Endothelial cell of umbilical vein (primary cell): ENCODE results near the gene NFU1. TPM values are rescaled to one million over a fixed set of nuclear protein-coding genes. Genes with fewer than 3 reads are reported as not detected.

Experiments used
- BruUV-seq: library from RNA; stranded (reverse); fragments of 400-500 nt; replicated peaks from 2 replicates; lab custom pipeline; 2021; lab: Mats Ljungman, UMichigan
- CTCF ChIA-PET: fragments of 300-600, 350-600 bp; sonication (Branson Sonifier 250); formaldehyde crosslinking; loops from one replicate; lab custom pipeline; 2021; ENCODE audit warnings: antibody characterized with exemption, inconsistent platforms; lab: Charles Lee
- POLR2A ChIA-PET: fragments of 300-600, 350-600 bp; sonication (Branson Sonifier 250); formaldehyde crosslinking; loops from one replicate; lab custom pipeline; 2021; ENCODE audit warnings: antibody characterized with exemption, inconsistent platforms; lab: Charles Lee
- DNase-seq: peaks from one replicate; pipeline ENCODE4 v3.0.0-alpha.2; 2011; ENCODE audit warnings: low read depth, low spot score
- FAIRE-seq: peaks from 2 replicates; lab custom pipeline; 2011; peaks lifted over from hg19 to GRCh38; lab: Jason Lieb, UNC
- H2AFZ ChIP-seq: 2 replicates; pipeline ENCODE4 v1.6.0; 2012; ENCODE audit warnings: low read depth, low read length, control low read depth, inconsistent platforms
- H3K27ac ChIP-seq: 2 replicates; pipeline ENCODE4 v1.5.1; 2011; ENCODE audit warnings: low read depth, mild to moderate bottlenecking, control low read depth, low read length, moderate library complexity; ENCODE audit not compliant: insufficient read depth
- H3K27me3 ChIP-seq, 2 experiments: 2 replicates each; pipeline versions ENCODE4 v1.6.0 to v1.6.1; 2011; ENCODE audit warnings: low read length in 2 of 2, mixed read lengths in 1 of 2; ENCODE audit not compliant: control insufficient read depth in 2 of 2, insufficient read depth in 2 of 2
- H3K36me3 ChIP-seq, 2 experiments: 2 replicates in 1 of 2; 3 replicates in 1 of 2; pipeline ENCODE4 v1.5.1; 2011; ENCODE audit warnings: low read length in 2 of 2, mild to moderate bottlenecking in 1 of 2, moderate library complexity in 1 of 2; ENCODE audit not compliant: control insufficient read depth in 2 of 2, insufficient read depth in 2 of 2; ENCODE audit errors: extremely low read depth in 1 of 2
- H3K4me1 ChIP-seq: 3 replicates; pipeline ENCODE4 v1.5.1; 2011; ENCODE audit warnings: mild to moderate bottlenecking, low read length; ENCODE audit not compliant: control insufficient read depth, insufficient read depth; ENCODE audit errors: extremely low read depth
- H3K4me2 ChIP-seq: 2 replicates; pipeline ENCODE4 v1.6.1; 2011; ENCODE audit warnings: low read length, control low read depth, mixed read lengths; ENCODE audit not compliant: insufficient read depth
- H3K4me3 ChIP-seq, 3 experiments: fragments of 200-600 bp in 1 of 3; sonication (generic), shearing (Covaris generic) in 1 of 3; replicated peaks in 1 of 3; 2 replicates each; pipeline ENCODE4 v1.5.1; 2011 to 2016; ENCODE audit warnings: control low read depth in 3 of 3, low read length in 3 of 3, mild to moderate bottlenecking in 2 of 3, inconsistent platforms in 1 of 3, low read depth in 1 of 3, moderate library complexity in 1 of 3; ENCODE audit not compliant: insufficient read depth in 1 of 3
- H3K79me2 ChIP-seq: 2 replicates; pipeline ENCODE4 v1.6.0; 2012; ENCODE audit warnings: low read length, inconsistent platforms; ENCODE audit not compliant: control insufficient read depth, insufficient read depth
- H3K9ac ChIP-seq: replicated peaks from 2 replicates; pipeline ENCODE3; 2011; ENCODE audit warnings: low read length, control low read depth; ENCODE audit not compliant: insufficient read depth; ENCODE audit errors: extremely low read depth
- H3K9me1 ChIP-seq: replicated peaks from 3 replicates; pipeline ENCODE4 v1.6.0; 2011; ENCODE audit warnings: mild to moderate bottlenecking, low read length; ENCODE audit not compliant: control insufficient read depth, insufficient read depth; ENCODE audit errors: extremely low read depth
- H3K9me3 ChIP-seq: replicated peaks from 2 replicates; pipeline ENCODE4 v1.5.1; 2012; ENCODE audit warnings: low read length, inconsistent platforms; ENCODE audit not compliant: control insufficient read depth, insufficient read depth
- H4K20me1 ChIP-seq: replicated peaks from 2 replicates; pipeline ENCODE3; 2011; ENCODE audit warnings: mild to moderate bottlenecking, low read length; ENCODE audit not compliant: control insufficient read depth, insufficient read depth; ENCODE audit errors: extremely low read depth
- CTCF ChIP-seq, 2 donors: IDR thresholded peaks; 1 replicate in 1 of 2; 2 replicates in 1 of 2; pipeline ENCODE4 v1.5.1; 2011; ENCODE audit warnings: low read length in 2 of 2, mild to moderate bottlenecking in 2 of 2, moderate library complexity in 2 of 2, control low read depth in 1 of 2, inconsistent platforms in 1 of 2, low read depth in 1 of 2; ENCODE audit not compliant: insufficient read depth in 1 of 2; ENCODE audit errors: extremely low read depth in 1 of 2
- EZH2 ChIP-seq: IDR thresholded peaks from 2 replicates; pipeline ENCODE4 v1.6.1; 2012; ENCODE audit warnings: borderline replicate concordance, low read depth, mild to moderate bottlenecking, moderate library complexity, low read length, inconsistent platforms; ENCODE audit not compliant: severe bottlenecking
- FOS ChIP-seq: IDR thresholded peaks from 2 replicates; pipeline ENCODE4 v1.6.1; 2011; ENCODE audit warnings: mild to moderate bottlenecking, low read length, moderate library complexity, borderline replicate concordance; ENCODE audit not compliant: insufficient read depth
- GATA2 ChIP-seq: IDR thresholded peaks from 2 replicates; pipeline ENCODE4 v1.7.0; 2011; ENCODE audit warnings: low read depth, mild to moderate bottlenecking, moderate library complexity, mixed read lengths, low read length; ENCODE audit not compliant: insufficient read length, insufficient read depth
- JUN ChIP-seq: IDR thresholded peaks from 2 replicates; pipeline ENCODE4 v1.6.1; 2011; ENCODE audit warnings: borderline replicate concordance, low read depth; ENCODE audit not compliant: insufficient read length, insufficient read depth
- MYC ChIP-seq: IDR thresholded peaks from one replicate; pipeline ENCODE4 v1.6.1; 2011; ENCODE audit warnings: mild to moderate bottlenecking, low read depth, low read length
- POLR2A ChIP-seq: IDR thresholded peaks from 2 replicates; pipeline ENCODE4 v1.6.1; 2012; ENCODE audit warnings: low read depth, mild to moderate bottlenecking, control low read depth, low read length
- POLR2AphosphoS5 ChIP-seq: IDR thresholded peaks from 2 replicates; pipeline ENCODE4 v1.6.1; 2012; ENCODE audit warnings: low read depth, mild to moderate bottlenecking, control low read depth, low read length, moderate library complexity; ENCODE audit not compliant: insufficient read depth
- dilution Hi-C: fragments of 300-500 bp; cut with MboI; formaldehyde crosslinking; loops from one replicate; pipeline ENCODE4 v1.15.0; 2019; ENCODE audit warnings: low sequenced_read_pairs; ENCODE audit not compliant: extremely low pct_ligation_motif_present
- intact Hi-C: fragments of 100-400 bp; cut with micrococcal nuclease; formaldehyde crosslinking; loops from one replicate; pipeline ENCODE4 v1.10.0; 2022
- polyA plus RNA-seq, 4 experiments: library from polyadenylated mRNA; depleted of rRNA in 3 of 4; stranded (reverse) in 3 of 4; unstranded in 1 of 4; fragments of >200 nt; gene quantifications; 2 replicates each; pipeline versions ENCODE4 v1.2.1 to v1.2.3, GENCODE V29; 2011 to 2012; ENCODE audit warnings: missing spikeins in 1 of 4
- total RNA-seq: library from RNA; stranded (reverse); gene quantifications from 2 replicates; pipeline ENCODE4 v1.2.3, GENCODE V29; 2021
- TF ChIP-seq, protein P1 (sequence below): IDR thresholded peaks from 2 replicates; pipeline ENCODE4 v1.6.1; 2011; ENCODE audit not compliant: insufficient read depth, insufficient read length

NFU1 gene
- total and polyA plus RNA-seq, 2 donors (not counting 3 experiments of a cell fraction or from before 2014, with no cell fraction given): 19.6 to 49.7 TPM

DNA sequence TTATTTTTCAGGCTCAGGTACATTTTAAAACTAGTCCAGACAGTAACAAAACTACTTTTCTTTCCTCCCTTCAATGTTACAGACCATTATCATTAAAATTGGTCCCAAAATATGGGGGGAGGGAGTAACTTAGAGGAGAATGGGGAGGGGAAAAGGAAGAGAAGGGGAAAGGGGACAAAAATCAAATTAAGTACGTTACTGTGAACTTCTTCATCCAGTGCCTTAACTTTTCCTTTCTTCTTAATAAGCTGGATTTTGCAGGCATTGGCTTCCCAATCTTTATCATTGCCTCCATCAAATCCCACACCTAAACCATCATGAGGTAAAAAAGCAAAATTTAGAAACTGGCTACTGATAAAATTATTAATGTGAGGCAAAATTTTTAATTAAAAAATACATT is 67.4 kb downstream of the NFU1 start:
- Histone ChIP-seq H3K27me3 (no peaks in the 10 kb centered on the region), H3K4me1 (no peaks in the 10 kb centered on the region), H2AFZ (no peak overlapping the region), H3K9ac (no peak overlapping the region), H4K20me1 (no peaks in the 10 kb centered on the region), H3K9me1 (no peaks in the 10 kb centered on the region), H3K9me3 (no peaks in the 10 kb centered on the region), H3K4me3 (no peak overlapping the region), H3K27ac (no peak overlapping the region), H3K79me2 (peaks cover 9% of the 10 kb centered on the region), H3K4me2 (no peak overlapping the region), H3K36me3 (peaks cover 22% of the 10 kb centered on the region in 2 experiments)
- DNase-seq: no peak
- intact Hi-C loops (loop anchor here (10.0 kb wide), 1 partner anchor 145 kb away; no protein-coding TSS in a partner anchor), dilution Hi-C loops (no loop called here)
- ChIA-PET POLR2A (no interaction called here), CTCF (interaction anchor here (1.2 to 1.3 kb wide), 2 partner anchors 8 to 12 kb away, joined by 4 read pairs; no protein-coding TSS in a partner anchor)
- no TSS peak for BruUV-seq
- TF ChIP-seq CTCF (IDR thresholded peaks at IDR 0.05; ENCODE audit: extremely low read depth in 1 of 2, insufficient read depth in 1 of 2, low read depth in 1 of 2, low read length in 2 of 2) (no peak), MYC (no peak), EZH2 (no peak), GATA2 (no peak), FOS (no peak), POLR2AphosphoS5 (no peak), POLR2A (no peak), JUN (no peak)
- TF ChIP-seq, protein P1, sequence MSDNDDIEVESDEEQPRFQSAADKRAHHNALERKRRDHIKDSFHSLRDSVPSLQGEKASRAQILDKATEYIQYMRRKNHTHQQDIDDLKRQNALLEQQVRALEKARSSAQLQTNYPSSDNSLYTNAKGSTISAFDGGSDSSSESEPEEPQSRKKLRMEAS: no peak
- no peak for FAIRE-seq
